T1000 (cell line): ENCODE measurements around the gene CEP57L1.
"Not testable (repeated sequence)": the region's sequence is repeated elsewhere in the genome, so short reads cannot be mapped to it uniquely, and the experiment has no call there.

Source experiments
- DNase-seq: peaks from one replicate; lab custom pipeline; 2025; ENCODE audit warnings: mixed read lengths; lab: John Stamatoyannopoulos, UW

CEP57L1 gene

GRCh38 chr6:109105681-109106080, 10.4 kb downstream of the CEP57L1 start:
- no peak for DNase-seq

GRCh38 chr6:109109663-109110062, 14.4 kb downstream of the CEP57L1 start:
- not testable (repeated sequence) for DNase-seq

GRCh38 chr6:109112663-109113062, 17.4 kb downstream of the CEP57L1 start:
- DNase-seq = not testable (repeated sequence)

DNA sequence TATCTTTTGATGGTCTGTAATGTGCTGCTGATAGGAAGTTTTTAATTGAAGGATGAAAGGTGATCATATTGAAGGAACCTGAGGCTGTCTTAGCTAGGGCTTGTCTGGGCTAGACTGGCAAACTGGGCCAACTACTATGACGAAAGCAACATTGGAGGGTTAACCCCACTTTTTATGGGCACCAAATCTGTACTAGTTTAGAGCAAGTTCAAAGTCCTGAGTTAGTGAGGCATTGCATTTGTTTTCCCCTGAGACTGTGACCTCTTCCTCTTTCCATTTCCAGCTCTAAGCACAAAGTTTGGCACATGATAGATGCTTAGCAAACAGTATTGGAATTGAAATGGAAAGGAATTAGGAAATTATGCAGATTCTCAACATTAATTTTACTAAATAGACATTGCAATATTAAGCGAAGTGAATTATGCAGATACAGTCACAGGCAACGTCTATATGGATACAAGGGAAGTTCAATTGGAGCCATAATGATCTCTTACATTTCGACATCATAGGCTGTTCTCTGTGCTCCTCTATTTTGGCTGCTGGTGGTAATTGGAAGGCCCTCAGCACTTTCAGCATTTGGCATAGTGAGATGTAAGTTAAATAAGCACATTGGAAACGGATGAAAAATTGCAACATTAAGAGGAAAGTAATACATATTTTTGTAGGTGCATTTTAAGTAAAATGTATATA, 22.2 kb downstream of the CEP57L1 start:
- DNase-seq = no peak

DNA sequence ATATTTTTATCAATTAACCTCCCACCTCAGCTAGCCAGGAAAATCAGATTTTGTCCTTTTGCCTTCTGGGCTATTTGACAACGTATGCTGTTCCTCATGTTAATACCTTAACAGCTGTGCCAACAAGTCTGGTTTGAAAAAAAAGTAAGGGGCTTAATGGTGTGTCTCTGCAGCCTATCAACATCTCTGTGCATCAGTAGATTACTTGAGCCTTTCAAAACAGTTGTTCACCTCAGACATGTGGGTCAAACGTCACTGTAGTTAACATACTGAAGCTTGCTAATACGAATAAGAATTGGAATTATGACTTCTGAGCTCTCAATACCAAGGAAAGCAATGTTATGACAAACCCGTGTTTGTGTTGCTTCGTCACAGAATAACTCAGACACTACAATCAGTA, 23.0 kb downstream of the CEP57L1 start:
- DNase-seq = no peak

GRCh38 chr6:109118871-109119354, 23.6 kb downstream of the CEP57L1 start:
- no peak for DNase-seq

DNA sequence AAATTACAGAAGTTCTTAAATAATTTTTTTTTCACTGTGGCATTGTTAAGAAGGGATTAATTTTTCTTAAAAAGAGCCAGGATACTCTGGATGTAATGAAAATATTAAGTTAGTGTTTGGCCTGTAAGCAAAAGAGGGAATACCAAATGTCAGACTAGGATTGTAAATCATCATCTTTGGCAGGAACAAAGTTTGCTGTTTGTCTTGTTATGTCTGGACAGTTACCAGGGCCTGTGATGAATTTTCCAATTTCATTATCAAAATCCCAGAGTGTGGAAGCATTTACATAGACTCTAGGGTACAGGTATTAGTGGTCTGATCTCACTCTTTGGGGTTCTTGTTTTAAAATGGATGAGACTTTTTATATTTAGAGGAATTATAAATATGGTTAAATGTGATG, 26.1 kb downstream of the CEP57L1 start:
- no peak for DNase-seq

DNA sequence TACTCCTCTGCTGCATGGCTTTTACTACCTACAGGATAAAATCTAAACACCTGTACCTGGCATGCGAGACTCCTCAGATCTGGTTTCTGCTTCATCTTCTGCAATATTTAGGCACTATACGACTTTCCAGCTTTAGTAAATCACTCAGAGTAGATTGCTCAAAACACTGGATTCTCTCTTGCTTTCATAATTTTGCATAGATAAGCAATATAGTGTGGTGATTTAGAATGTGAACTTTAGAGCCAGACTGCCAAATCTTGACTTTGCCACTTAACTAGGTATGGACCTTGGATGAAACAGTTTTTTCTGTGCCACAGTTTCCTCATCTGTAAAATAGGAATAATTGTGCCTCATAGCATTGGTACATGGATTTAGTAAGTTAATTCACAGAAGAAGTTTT, 28.9 kb downstream of the CEP57L1 start:
- no peak for DNase-seq

GRCh38 chr6:109125504-109125903, 30.2 kb downstream of the CEP57L1 start:
- no peak for DNase-seq

DNA sequence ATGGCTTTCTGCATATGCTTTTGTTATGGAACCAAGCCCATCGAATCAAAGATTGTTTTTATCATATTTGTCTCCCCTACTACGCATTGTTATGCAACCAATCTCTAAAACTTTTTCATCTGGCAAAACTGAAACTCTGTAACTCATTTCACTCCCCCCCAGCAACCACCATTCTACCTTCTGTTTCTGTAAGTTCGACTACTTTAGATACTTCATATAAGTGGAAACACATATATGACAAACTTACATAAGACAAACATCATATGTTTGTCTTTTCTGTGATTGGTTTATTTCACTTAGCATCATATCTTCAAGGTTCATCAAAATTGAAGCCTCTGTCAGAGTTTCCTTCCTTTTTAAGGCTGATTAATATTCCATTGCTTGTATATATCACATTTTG, 34.8 kb downstream of the CEP57L1 start:
- no peak for DNase-seq

- DNase-seq = not testable (repeated sequence)
Observed at GRCh38 chr6:109135600-109135999, 40.3 kb downstream of the CEP57L1 start.

DNA sequence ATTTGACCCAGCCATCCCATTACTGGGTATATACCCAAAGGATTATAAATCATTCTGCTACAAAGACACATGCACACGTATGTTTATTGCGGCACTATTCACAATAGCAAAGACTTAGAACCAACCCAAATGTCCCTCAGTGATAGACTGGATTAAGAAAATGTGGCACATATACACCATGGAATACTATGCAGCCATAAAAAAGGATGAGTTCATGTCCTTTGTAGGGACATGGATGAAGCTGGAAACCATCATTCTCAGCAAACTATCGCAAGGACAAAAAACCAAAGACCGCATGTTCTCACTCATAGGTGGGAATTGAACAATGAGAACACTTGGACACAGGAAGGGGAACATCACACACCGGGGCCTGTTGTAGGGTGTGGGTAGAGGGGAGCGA, 40.7 kb downstream of the CEP57L1 start:
- not testable (repeated sequence) for DNase-seq

GRCh38 chr6:109136530-109136929, 41.2 kb downstream of the CEP57L1 start:
- not testable (repeated sequence) for DNase-seq

- DNase-seq = no peak
Observed at GRCh38 chr6:109139109-109139508, 43.8 kb downstream of the CEP57L1 start.

DNA sequence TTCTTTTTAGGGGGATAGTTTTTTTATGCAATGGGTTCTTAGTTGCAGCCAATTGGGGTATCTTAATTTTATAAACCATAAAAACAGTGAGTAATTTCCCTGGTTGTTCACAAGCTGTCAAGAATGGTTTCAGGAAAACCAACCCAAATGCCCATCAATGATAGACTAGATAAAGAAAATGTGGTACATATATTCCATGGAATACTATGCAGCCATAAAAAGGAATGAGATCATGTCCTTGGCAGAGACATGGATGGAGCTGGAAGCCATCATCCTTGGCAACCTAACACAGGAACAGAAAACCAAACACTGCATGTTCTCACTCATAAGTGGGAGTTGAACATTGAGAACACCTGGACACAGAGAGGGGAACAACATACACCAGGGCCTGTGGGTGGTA, 46.8 kb downstream of the CEP57L1 start:
- DNase-seq = not testable (repeated sequence)

GRCh38 chr6:109143191-109143590, 47.9 kb downstream of the CEP57L1 start:
- DNase-seq = no peak

GRCh38 chr6:109148251-109148650, 52.9 kb downstream of the CEP57L1 start:
- not testable (repeated sequence) for DNase-seq

DNA sequence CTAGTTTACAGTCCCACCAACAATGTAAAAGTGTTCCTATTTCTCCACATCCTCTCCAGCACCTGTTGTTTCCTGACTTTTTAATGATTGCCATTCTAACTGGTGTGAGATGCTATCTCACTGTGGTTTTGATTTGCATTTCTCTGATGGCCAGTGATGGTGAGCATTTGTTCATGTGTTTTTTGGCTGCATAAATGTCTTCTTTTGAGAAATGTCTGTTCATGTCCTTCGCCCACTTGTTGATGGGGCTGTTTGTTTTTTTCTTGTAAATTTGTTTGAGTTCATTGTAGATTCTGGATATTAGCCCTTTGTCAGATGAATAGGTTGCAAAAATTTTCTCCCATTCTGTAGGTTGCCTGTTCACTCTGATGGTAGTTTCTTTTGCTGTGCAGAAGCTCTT, 53.4 kb downstream of the CEP57L1 start:
- not testable (repeated sequence) for DNase-seq

- no peak for DNase-seq
Observed at GRCh38 chr6:109153752-109154151, 58.4 kb downstream of the CEP57L1 start.

GRCh38 chr6:109164331-109164730, 69.0 kb downstream of the CEP57L1 start:
- DNase-seq = no peak

DNA sequence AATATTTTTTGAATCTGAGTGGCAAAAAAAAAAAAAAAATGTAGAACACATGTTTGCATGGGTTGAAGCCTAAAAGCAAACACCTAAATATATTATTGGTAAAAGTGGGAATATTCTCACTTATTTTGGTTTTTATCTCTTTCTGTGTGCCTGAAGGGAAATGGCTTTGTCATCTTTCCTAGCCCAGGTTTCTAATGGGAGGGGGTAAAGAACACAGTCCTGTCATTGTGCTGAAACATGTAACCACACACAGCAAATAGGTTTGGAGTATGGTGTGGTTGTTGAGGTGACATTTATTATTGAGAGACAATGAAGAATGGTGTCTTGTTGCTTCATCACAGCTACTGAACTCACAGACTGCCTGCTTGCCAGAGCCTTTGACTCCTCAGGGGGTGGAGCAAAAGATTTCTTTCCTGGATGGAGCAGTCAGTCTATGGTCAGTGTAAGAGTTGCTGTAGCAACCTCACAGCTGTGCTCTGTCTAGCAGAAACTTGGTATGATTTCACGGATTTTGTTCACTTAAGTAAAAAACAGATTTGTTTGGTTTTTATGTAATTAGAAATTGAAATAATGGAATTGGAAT, 70.2 kb downstream of the CEP57L1 start:
- DNase-seq = no peak

- DNase-seq = no peak
Observed at GRCh38 chr6:109166673-109167072, 71.4 kb downstream of the CEP57L1 start.

DNA sequence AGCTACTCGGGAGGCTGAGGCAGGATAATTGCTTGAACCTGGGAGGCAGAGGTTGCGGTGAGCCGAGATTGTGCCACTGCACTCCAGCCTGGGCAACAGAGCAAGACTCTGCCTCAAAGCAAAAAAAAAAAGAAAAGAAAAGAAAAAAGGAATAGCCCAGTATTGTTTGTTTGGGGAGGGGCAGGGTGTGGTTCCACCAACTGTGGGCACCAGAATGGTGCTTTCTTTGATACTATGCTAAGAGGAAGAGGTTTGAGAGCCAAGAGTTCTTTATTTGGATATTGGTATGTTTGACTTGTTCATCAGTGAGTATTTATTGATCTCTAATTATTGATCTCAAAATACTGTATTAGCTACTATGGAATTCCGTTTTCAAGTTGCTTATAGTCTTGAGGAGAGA, 72.3 kb downstream of the CEP57L1 start:
- no peak for DNase-seq

DNA sequence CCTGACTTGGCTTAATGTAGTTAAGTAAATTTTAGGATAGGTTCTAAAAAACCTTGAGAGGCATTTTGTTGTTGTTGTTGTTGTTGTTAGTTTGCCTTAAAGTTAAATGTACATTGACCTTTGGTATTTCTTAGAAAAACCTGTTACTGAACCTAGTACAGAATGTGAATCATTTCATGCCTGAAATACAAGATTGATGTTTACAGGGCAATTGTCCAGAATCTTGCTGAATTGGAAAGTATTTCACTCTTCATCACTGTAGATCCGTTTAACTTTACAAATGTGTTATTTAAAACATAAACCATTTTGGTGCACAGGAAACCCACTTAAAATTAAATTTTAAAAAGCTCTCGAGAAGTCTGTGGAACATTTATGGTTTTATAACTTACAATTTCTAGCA, 75.0 kb downstream of the CEP57L1 start:
- DNase-seq = no peak
